NB4 (cell line): ENCODE data around the gene DNPH1.

Experiments used
- DNase-seq: peaks from one replicate; pipeline ENCODE4 v3.0.0; 2010; ENCODE audit warnings: low read depth
- H3K4me3 ChIP-seq: one replicate; pipeline ENCODE4 v1.5.1; 2011; ENCODE audit warnings: mild to moderate bottlenecking, low read depth, low read length, moderate library complexity
- CTCF ChIP-seq: IDR thresholded peaks from one replicate; pipeline ENCODE4 v1.5.1; 2012; ENCODE audit warnings: low read depth, low read length
- MAX ChIP-seq: IDR thresholded peaks from 2 replicates; pipeline ENCODE4 v1.6.1; 2011; ENCODE audit warnings: low read depth, low read length
- MYC ChIP-seq: IDR thresholded peaks from 2 replicates; pipeline ENCODE4 v1.6.1; 2011; ENCODE audit warnings: low read depth, low read length
- POLR2A ChIP-seq: IDR thresholded peaks from 2 replicates; pipeline ENCODE4 v1.6.1; 2011; ENCODE audit warnings: mild to moderate bottlenecking; ENCODE audit not compliant: insufficient read length; ENCODE audit errors: extremely low read depth

The DNPH1 gene

GRCh38 chr6:43184268-43184985 is 44.9 kb downstream of the DNPH1 start:
- TF ChIP-seq POLR2A (no peak), MYC (no peak), CTCF (no peak), MAX (no peak)
- H3K4me3 ChIP-seq: no peak overlapping the region
- no peak for DNase-seq

GRCh38 chr6:43183441-43183840 is 45.8 kb downstream of the DNPH1 start:
- H3K4me3 ChIP-seq: no peak overlapping the region
- TF ChIP-seq MAX: no peak
- no peak for TF ChIP-seq MYC
- no peak for TF ChIP-seq CTCF
- DNase-seq: no peak

GRCh38 chr6:43181942-43182860 is 47.1 kb downstream of the DNPH1 start, which contains the start of gene CUL9:
CUL9 (plus strand) TSS chr6:43182196; CDS start chr6:43184311, 2,115 bp downstream.
- DNase-seq: peak; percentile 87
- H3K4me3 ChIP-seq: peak within 1 kb of the TSS; percentile 83
- TF ChIP-seq MYC: peak; percentile 88
- TF ChIP-seq MAX: peak; percentile 72
- TF ChIP-seq POLR2A: peak; percentile 59
- TF ChIP-seq CTCF: no peak

GRCh38 chr6:43181621-43181941 is 47.7 kb downstream of the DNPH1 start:
- peak overlapping the region; percentile 83 for H3K4me3 ChIP-seq
- no peak for DNase-seq
- TF ChIP-seq MYC: no peak
- TF ChIP-seq POLR2A: no peak
- no peak for TF ChIP-seq MAX
- no peak for TF ChIP-seq CTCF

- DNase-seq: no peak
- no peak for TF ChIP-seq MAX
- no peak for TF ChIP-seq CTCF
- TF ChIP-seq POLR2A: no peak
- TF ChIP-seq MYC: no peak
- H3K4me3 ChIP-seq: no peak overlapping the region
These were observed 48.3 kb downstream of the DNPH1 start for GRCh38 chr6:43180985-43181384.
